Measurements from ENCODE around the gene SGK1.

GRCh38 chr6:134299236-134299635 lies 18.7 kb downstream of the SGK1 start:
- TF ChIP-seq FOXA1 (IDR thresholded peaks at IDR 0.05) (no peak), SP1 (IDR thresholded peaks at IDR 0.05) (no peak), FOXM1 (IDR thresholded peaks at IDR 0.05; ENCODE audit: borderline replicate concordance) (no peak), TARDBP (IDR thresholded peaks at IDR 0.05) (no peak), PKNOX1 (IDR thresholded peaks at IDR 0.05) (no peak), HDGF (IDR thresholded peaks at IDR 0.05; ENCODE audit: borderline replicate concordance) (no peak), ELF4 (IDR thresholded peaks at IDR 0.05) (no peak), NFRKB (IDR thresholded peaks at IDR 0.05) (no peak), SUZ12 (IDR thresholded peaks at IDR 0.05) (no peak), BHLHE40 (IDR thresholded peaks at IDR 0.05; ENCODE audit: borderline replicate concordance) (no peak), FOXK2 (IDR thresholded peaks at IDR 0.05) (no peak), ZNF384 (IDR thresholded peaks at IDR 0.05) (no peak), ARNT (IDR thresholded peaks at IDR 0.05) (no peak), LEF1 (IDR thresholded peaks at IDR 0.05; ENCODE audit: borderline replicate concordance) (no peak)

All from HEK293T (cell line).